GM19099 (cell line): ENCODE data around the gene PLOD2.
A peak's percentile ranks its signal among the peaks of the same experiment; 100 is the strongest.

Experiments
- POLR2A ChIP-seq: IDR thresholded peaks from 3 replicates; pipeline ENCODE4 v1.6.1; 2011; ENCODE audit warnings: low read depth; ENCODE audit not compliant: insufficient read length; ENCODE audit errors: extremely low read depth

Gene PLOD2

DNA sequence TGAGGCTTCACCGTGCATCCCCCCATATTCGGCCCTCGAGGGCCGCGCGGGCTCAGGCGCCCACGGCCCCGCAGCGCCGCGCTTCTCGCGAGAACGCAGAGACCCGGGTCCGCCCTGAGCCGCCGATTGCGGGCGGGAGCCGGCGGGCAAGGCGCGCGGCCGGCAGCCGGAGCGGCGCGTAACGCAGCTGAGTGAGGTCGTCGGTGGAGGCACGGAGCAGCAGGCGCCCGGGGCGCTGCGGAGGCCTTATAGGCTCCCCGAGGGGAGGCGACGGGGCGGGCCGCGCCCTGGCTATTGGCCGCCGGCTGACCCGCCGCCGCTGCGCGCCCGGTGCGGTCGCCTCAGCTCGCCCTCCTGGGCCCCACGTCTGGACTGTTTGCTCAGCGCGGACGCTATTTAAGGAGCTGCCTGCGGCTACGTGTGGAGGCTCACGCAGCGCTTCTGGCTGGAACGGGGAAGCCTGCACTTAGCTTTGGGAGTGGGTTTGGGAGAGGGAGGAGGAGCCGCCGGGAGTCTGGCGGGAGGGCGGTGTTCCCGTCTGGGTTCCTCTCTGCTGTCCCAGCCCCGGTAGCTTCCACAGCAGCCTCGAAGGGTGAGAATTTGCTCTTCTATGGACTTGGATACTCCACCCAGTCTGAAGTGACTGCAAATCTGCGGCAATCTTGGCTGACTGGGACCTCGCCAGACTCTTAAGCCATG is at the start of gene PLOD2:
TSS of gene PLOD2 (minus strand) at position 221 of the 699 bp plus-strand sequence. CDS start at position 26, 195 bp downstream.
- TF ChIP-seq POLR2A, result peak; percentile 44

DNA sequence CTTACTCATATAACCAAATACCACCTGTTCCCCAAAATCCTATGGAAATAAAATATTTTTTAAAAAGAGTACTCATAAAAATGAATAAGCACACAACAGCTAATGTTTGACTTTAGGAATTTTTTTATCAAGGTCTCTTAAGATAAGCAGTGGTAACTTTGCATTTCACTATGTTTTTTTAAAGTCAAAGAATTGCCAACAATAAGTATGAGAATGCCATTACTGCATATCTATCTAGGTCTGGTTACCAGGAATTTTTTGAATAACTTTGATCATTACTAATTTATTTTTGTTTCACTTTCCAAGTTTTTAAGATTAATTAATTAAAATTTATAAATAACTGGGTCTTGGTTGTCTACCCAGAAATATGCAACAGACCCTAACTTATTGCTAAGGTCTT is 48.4 kb upstream of the PLOD2 start:
- no peak for TF ChIP-seq POLR2A

GRCh38 chr3:146203776-146204175 is 42.8 kb upstream of the PLOD2 start:
- no peak for TF ChIP-seq POLR2A

DNA sequence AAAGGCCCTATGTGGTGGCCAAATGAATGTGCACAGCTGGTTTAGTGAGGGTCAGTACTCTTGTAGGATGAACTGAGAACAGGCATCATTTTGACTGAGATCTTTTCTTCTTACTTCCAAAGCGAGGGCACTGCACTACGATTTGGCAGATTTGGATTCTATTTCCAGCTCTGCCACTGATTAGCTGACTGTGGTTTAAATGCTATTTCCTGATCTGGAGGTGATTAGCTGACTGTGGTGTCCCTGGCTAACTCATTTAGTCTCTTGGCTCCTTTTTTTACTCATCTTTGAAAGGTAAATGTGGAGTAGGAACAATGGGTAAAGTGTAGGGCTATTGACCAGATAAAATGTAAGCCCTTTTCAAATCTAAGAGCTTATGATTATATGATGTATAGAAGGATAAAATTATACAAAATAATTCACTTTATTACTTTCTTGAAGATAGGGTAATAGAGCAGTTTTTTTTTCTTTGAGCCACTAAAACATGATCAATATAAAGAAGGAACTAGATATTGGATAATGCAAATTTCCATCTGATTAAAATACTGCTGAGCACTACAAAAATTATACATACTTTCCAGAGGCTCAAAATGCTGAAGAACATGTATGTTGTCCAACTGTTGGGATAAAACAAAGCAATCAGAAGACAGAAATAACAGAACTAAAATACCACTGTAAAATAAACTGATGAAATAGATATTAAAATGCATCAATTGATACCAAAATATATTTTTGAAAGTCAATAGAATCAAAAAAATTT is 39.7 kb upstream of the PLOD2 start:
- no peak for TF ChIP-seq POLR2A

DNA sequence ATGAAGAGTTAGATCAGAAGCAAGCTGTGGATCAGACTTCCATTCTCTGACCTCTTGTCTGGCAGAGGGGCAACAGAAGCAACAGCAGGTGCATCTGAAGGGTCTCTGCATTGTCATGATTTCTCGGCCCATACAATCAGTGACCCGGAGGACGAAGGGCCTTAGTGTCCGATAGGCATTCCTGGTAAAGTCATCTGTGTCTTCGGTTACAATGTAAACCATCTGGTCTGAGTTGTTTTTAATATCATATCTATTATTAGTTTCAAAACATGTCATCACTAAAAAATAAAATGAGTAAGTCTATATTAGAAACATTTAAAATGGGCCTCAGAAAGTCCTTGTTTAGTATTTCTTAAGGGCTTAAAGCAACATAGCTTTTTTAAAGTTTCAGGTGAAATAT is 38.8 kb upstream of the PLOD2 start:
- TF ChIP-seq POLR2A, result no peak

GRCh38 chr3:146196789-146197188 is 35.8 kb upstream of the PLOD2 start:
- TF ChIP-seq POLR2A, result no peak

GRCh38 chr3:146195605-146196004 is 34.6 kb upstream of the PLOD2 start:
- TF ChIP-seq POLR2A, result no peak

DNA sequence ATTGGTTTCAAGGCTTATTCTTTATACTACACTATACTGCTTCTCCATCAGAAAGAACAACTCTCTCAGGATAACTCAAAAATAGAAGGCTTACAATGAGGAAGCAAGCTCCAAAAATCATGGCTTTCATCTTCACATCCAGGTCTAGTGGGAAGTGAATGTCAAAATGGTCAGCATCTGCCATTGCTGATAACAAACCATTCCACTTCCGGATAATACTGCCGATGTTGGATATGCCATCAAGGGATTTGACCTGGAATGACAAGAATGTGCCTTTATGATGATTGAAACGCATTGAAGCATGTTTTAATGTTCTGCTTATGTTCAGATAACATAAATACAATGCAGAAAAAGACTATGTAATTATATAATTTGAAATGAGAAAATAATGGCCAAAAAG is 34.0 kb upstream of the PLOD2 start:
- no peak for TF ChIP-seq POLR2A

DNA sequence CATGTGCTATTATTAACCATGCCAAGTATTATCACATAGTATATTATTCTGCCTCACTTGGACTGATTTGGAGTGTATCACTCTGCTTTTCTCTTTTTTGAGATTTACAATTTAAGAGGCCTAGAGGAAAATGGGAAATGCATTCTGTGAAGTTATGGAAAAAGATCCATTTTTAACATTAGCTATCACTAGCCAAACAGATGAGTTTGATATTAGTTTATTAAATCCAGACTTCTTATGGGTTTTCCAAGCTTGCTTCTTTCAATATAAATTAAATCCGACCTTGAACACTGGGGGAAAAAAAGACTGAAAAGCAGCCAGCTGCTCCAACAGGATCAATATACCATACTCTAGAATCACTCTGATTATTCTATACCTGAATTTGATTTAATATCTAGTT is 30.1 kb upstream of the PLOD2 start:
- TF ChIP-seq POLR2A, result no peak

DNA sequence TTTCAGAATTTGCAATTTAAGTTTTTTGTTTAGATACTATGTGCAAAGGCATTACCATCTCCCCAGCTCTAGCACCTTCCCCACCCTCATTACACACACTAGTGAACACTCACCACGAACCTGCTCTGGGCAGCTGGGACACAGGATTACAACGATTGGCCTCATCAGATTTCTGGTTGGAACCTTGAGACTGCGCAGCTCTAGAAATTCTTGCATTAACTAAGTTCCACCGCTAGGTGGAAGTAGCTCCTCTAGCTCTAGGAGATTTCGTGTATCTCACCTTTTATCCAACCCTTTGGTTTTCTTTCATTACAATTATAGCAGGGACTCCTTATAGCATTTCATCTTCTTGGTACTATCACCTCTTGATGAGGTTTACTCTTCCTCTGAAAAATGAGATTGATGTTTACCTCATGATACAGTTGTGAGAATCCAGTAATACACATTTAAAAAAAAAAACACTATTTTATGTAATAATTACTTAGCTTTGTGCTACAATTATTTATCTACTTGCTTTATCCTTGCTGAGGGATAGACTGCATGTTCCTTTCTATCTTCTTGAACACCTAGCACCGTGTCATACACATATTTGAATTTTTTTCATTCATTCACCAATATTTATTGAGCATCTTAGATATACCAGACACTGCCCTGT is 28.7 kb upstream of the PLOD2 start:
- TF ChIP-seq POLR2A, result no peak

GRCh38 chr3:146187334-146187950 is 26.5 kb upstream of the PLOD2 start:
- TF ChIP-seq POLR2A, result no peak

DNA sequence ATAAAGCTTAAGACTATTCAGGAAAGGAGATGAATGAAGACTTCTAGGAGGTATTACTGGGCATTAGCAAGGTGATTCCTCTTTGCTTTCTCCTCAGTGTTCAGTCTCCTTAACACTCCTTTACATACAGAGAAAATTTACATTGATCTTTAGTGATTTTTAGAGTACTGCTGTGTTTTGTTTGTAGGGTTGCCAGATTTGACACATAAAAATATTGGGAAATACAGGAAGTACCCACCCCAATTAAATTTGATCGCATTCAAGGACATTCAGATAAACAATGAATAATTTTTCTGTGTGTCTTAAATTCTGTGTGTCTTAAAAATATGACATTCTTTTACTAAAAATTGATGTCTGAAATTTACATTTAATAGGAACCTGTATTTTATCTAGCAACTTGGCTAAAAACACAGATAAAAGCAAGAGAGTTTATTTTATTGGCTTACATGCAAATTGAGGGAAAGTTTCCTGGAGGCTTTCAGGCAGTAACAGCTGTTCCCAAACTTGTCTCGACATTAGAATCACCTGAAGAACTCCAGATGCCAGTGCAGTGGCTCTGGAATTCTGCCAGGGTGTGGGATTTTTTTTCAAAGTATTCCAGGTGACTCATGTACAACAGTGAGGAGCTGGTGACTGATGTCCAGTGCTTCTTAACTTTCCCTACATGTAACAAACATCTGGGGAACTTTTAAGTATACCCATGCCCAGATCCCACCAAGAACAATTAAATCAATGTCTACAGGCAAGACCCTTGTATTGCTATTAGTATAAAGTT is 23.4 kb upstream of the PLOD2 start:
- no peak for TF ChIP-seq POLR2A

- no peak for TF ChIP-seq POLR2A
Observed at GRCh38 chr3:146181216-146181615, 20.2 kb upstream of the PLOD2 start.

GRCh38 chr3:146180376-146180775 is 19.4 kb upstream of the PLOD2 start:
- TF ChIP-seq POLR2A, result no peak

- no peak for TF ChIP-seq POLR2A
Observed at GRCh38 chr3:146178006-146178689, 17.2 kb upstream of the PLOD2 start.

GRCh38 chr3:146177519-146177918 is 16.5 kb upstream of the PLOD2 start:
- no peak for TF ChIP-seq POLR2A
